Endothelial cell of umbilical vein (primary cell): ENCODE measurements around the gene ERAL1. TPM values are rescaled to one million over a fixed set of nuclear protein-coding genes. Genes with fewer than 3 reads are reported as not detected.

Source experiments
- BruUV-seq: library from RNA; stranded (reverse); fragments of 400-500 nt; replicated peaks from 2 replicates; lab custom pipeline; 2021; lab: Mats Ljungman, UMichigan
- CTCF ChIA-PET: fragments of 300-600, 350-600 bp; sonication (Branson Sonifier 250); formaldehyde crosslinking; loops from one replicate; lab custom pipeline; 2021; ENCODE audit warnings: antibody characterized with exemption, inconsistent platforms; lab: Charles Lee
- POLR2A ChIA-PET: fragments of 300-600, 350-600 bp; sonication (Branson Sonifier 250); formaldehyde crosslinking; loops from one replicate; lab custom pipeline; 2021; ENCODE audit warnings: antibody characterized with exemption, inconsistent platforms; lab: Charles Lee
- DNase-seq: peaks from one replicate; pipeline ENCODE4 v3.0.0-alpha.2; 2011; ENCODE audit warnings: low read depth, low spot score
- FAIRE-seq: peaks from 2 replicates; lab custom pipeline; 2011; peaks lifted over from hg19 to GRCh38; lab: Jason Lieb, UNC
- H2AFZ ChIP-seq: 2 replicates; pipeline ENCODE4 v1.6.0; 2012; ENCODE audit warnings: low read depth, low read length, control low read depth, inconsistent platforms
- H3K27ac ChIP-seq: 2 replicates; pipeline ENCODE4 v1.5.1; 2011; ENCODE audit warnings: low read depth, mild to moderate bottlenecking, control low read depth, low read length, moderate library complexity; ENCODE audit not compliant: insufficient read depth
- H3K27me3 ChIP-seq, 2 experiments: 2 replicates each; pipeline versions ENCODE4 v1.6.0 to v1.6.1; 2011; ENCODE audit warnings: low read length in 2 of 2, mixed read lengths in 1 of 2; ENCODE audit not compliant: control insufficient read depth in 2 of 2, insufficient read depth in 2 of 2
- H3K36me3 ChIP-seq, 2 experiments: 2 replicates in 1 of 2; 3 replicates in 1 of 2; pipeline ENCODE4 v1.5.1; 2011; ENCODE audit warnings: low read length in 2 of 2, mild to moderate bottlenecking in 1 of 2, moderate library complexity in 1 of 2; ENCODE audit not compliant: control insufficient read depth in 2 of 2, insufficient read depth in 2 of 2; ENCODE audit errors: extremely low read depth in 1 of 2
- H3K4me1 ChIP-seq: 3 replicates; pipeline ENCODE4 v1.5.1; 2011; ENCODE audit warnings: mild to moderate bottlenecking, low read length; ENCODE audit not compliant: control insufficient read depth, insufficient read depth; ENCODE audit errors: extremely low read depth
- H3K4me2 ChIP-seq: 2 replicates; pipeline ENCODE4 v1.6.1; 2011; ENCODE audit warnings: low read length, control low read depth, mixed read lengths; ENCODE audit not compliant: insufficient read depth
- H3K4me3 ChIP-seq, 3 experiments: fragments of 200-600 bp in 1 of 3; sonication (generic), shearing (Covaris generic) in 1 of 3; replicated peaks in 1 of 3; 2 replicates each; pipeline ENCODE4 v1.5.1; 2011 to 2016; ENCODE audit warnings: control low read depth in 3 of 3, low read length in 3 of 3, mild to moderate bottlenecking in 2 of 3, inconsistent platforms in 1 of 3, low read depth in 1 of 3, moderate library complexity in 1 of 3; ENCODE audit not compliant: insufficient read depth in 1 of 3
- H3K79me2 ChIP-seq: 2 replicates; pipeline ENCODE4 v1.6.0; 2012; ENCODE audit warnings: low read length, inconsistent platforms; ENCODE audit not compliant: control insufficient read depth, insufficient read depth
- H3K9ac ChIP-seq: replicated peaks from 2 replicates; pipeline ENCODE3; 2011; ENCODE audit warnings: low read length, control low read depth; ENCODE audit not compliant: insufficient read depth; ENCODE audit errors: extremely low read depth
- H3K9me1 ChIP-seq: replicated peaks from 3 replicates; pipeline ENCODE4 v1.6.0; 2011; ENCODE audit warnings: mild to moderate bottlenecking, low read length; ENCODE audit not compliant: control insufficient read depth, insufficient read depth; ENCODE audit errors: extremely low read depth
- H3K9me3 ChIP-seq: replicated peaks from 2 replicates; pipeline ENCODE4 v1.5.1; 2012; ENCODE audit warnings: low read length, inconsistent platforms; ENCODE audit not compliant: control insufficient read depth, insufficient read depth
- H4K20me1 ChIP-seq: replicated peaks from 2 replicates; pipeline ENCODE3; 2011; ENCODE audit warnings: mild to moderate bottlenecking, low read length; ENCODE audit not compliant: control insufficient read depth, insufficient read depth; ENCODE audit errors: extremely low read depth
- FOS ChIP-seq: IDR thresholded peaks from 2 replicates; pipeline ENCODE4 v1.6.1; 2011; ENCODE audit warnings: mild to moderate bottlenecking, low read length, moderate library complexity, borderline replicate concordance; ENCODE audit not compliant: insufficient read depth
- GATA2 ChIP-seq: IDR thresholded peaks from 2 replicates; pipeline ENCODE4 v1.7.0; 2011; ENCODE audit warnings: low read depth, mild to moderate bottlenecking, moderate library complexity, mixed read lengths, low read length; ENCODE audit not compliant: insufficient read length, insufficient read depth
- MAX ChIP-seq: IDR thresholded peaks from 2 replicates; pipeline ENCODE4 v1.6.1; 2011; ENCODE audit not compliant: insufficient read depth, insufficient read length
- MYC ChIP-seq: IDR thresholded peaks from one replicate; pipeline ENCODE4 v1.6.1; 2011; ENCODE audit warnings: mild to moderate bottlenecking, low read depth, low read length
- POLR2A ChIP-seq: IDR thresholded peaks from 2 replicates; pipeline ENCODE4 v1.6.1; 2012; ENCODE audit warnings: low read depth, mild to moderate bottlenecking, control low read depth, low read length
- POLR2AphosphoS5 ChIP-seq: IDR thresholded peaks from 2 replicates; pipeline ENCODE4 v1.6.1; 2012; ENCODE audit warnings: low read depth, mild to moderate bottlenecking, control low read depth, low read length, moderate library complexity; ENCODE audit not compliant: insufficient read depth
- dilution Hi-C: fragments of 300-500 bp; cut with MboI; formaldehyde crosslinking; loops from one replicate; pipeline ENCODE4 v1.15.0; 2019; ENCODE audit warnings: low sequenced_read_pairs; ENCODE audit not compliant: extremely low pct_ligation_motif_present
- intact Hi-C: fragments of 100-400 bp; cut with micrococcal nuclease; formaldehyde crosslinking; loops from one replicate; pipeline ENCODE4 v1.10.0; 2022
- polyA plus RNA-seq, 4 experiments: library from polyadenylated mRNA; depleted of rRNA in 3 of 4; stranded (reverse) in 3 of 4; unstranded in 1 of 4; fragments of >200 nt; gene quantifications; 2 replicates each; pipeline versions ENCODE4 v1.2.1 to v1.2.3, GENCODE V29; 2011 to 2012; ENCODE audit warnings: missing spikeins in 1 of 4
- total RNA-seq: library from RNA; stranded (reverse); gene quantifications from 2 replicates; pipeline ENCODE4 v1.2.3, GENCODE V29; 2021
- TF ChIP-seq, protein P1 (sequence below), 2 donors: IDR thresholded peaks; 1 replicate in 1 of 2; 2 replicates in 1 of 2; pipeline ENCODE4 v1.5.1; 2011; ENCODE audit warnings: low read length in 2 of 2, mild to moderate bottlenecking in 2 of 2, moderate library complexity in 2 of 2, control low read depth in 1 of 2, inconsistent platforms in 1 of 2, low read depth in 1 of 2; ENCODE audit not compliant: insufficient read depth in 1 of 2; ENCODE audit errors: extremely low read depth in 1 of 2

ERAL1 gene
- total and polyA plus RNA-seq, 2 donors (not counting 3 experiments of a cell fraction or from before 2014, with no cell fraction given), result 58.0 to 86.6 TPM

- no peak overlapping the region for H3K27ac ChIP-seq
- intact Hi-C loops (no loop called here), dilution Hi-C loops (no loop called here)
- no peak overlapping the region for H3K4me2 ChIP-seq
- no peak overlapping the region for H3K9ac ChIP-seq
- no peaks in the 10 kb centered on the region for H3K27me3 ChIP-seq
- peaks cover 8% of the 10 kb centered on the region for H3K79me2 ChIP-seq
- peaks cover 0 to 2% of the 10 kb centered on the region in 2 experiments for H3K36me3 ChIP-seq
- no peak for FAIRE-seq
- ChIA-PET POLR2A (interaction anchor here (0.5 to 1.4 kb wide), 3 partner anchors 8 to 78 kb away, joined by 3 to 4 read pairs (median 3); no protein-coding TSS in a partner anchor), CTCF (interaction anchor here (0.6 to 2.6 kb wide), 11 partner anchors 10 to 216 kb away, joined by 3 to 25 read pairs (median 5); partner anchors contain the start of gene TLCD1)
- no peak overlapping the region for H2AFZ ChIP-seq
- H3K4me3 ChIP-seq, result no peak overlapping the region
- H3K4me1 ChIP-seq, result peaks cover 23% of the 10 kb centered on the region
- H3K9me1 ChIP-seq, result no peaks in the 10 kb centered on the region
- no peaks in the 10 kb centered on the region for H4K20me1 ChIP-seq
- no TSS peak for BruUV-seq
- no peaks in the 10 kb centered on the region for H3K9me3 ChIP-seq
- TF ChIP-seq POLR2A, result no peak
- no peak for TF ChIP-seq GATA2
- no peak for TF ChIP-seq MYC
- TF ChIP-seq MAX, result no peak
- TF ChIP-seq FOS, result no peak
- TF ChIP-seq POLR2AphosphoS5, result no peak
- TF ChIP-seq, protein P1, sequence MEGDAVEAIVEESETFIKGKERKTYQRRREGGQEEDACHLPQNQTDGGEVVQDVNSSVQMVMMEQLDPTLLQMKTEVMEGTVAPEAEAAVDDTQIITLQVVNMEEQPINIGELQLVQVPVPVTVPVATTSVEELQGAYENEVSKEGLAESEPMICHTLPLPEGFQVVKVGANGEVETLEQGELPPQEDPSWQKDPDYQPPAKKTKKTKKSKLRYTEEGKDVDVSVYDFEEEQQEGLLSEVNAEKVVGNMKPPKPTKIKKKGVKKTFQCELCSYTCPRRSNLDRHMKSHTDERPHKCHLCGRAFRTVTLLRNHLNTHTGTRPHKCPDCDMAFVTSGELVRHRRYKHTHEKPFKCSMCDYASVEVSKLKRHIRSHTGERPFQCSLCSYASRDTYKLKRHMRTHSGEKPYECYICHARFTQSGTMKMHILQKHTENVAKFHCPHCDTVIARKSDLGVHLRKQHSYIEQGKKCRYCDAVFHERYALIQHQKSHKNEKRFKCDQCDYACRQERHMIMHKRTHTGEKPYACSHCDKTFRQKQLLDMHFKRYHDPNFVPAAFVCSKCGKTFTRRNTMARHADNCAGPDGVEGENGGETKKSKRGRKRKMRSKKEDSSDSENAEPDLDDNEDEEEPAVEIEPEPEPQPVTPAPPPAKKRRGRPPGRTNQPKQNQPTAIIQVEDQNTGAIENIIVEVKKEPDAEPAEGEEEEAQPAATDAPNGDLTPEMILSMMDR (IDR thresholded peaks at IDR 0.05; ENCODE audit: extremely low read depth in 1 of 2, insufficient read depth in 1 of 2, low read depth in 1 of 2, low read length in 2 of 2), result no peak
- no peak for DNase-seq
Observed at GRCh38 chr17:28900986-28901726, 46.3 kb downstream of the ERAL1 start.
